Bronchial epithelial cell (primary cell): ENCODE data around the gene CHP1. TPM values are rescaled to one million over a fixed set of nuclear protein-coding genes. Genes with fewer than 3 reads are reported as not detected.
"Not testable (repeated sequence)": the region's sequence is repeated elsewhere in the genome, so short reads cannot be mapped to it uniquely, and the experiment has no call there.

Experiments used
- DNase-seq: peaks from one replicate; pipeline ENCODE4 v3.0.0-alpha.2; 2010; ENCODE audit warnings: low read depth
- FAIRE-seq: peaks from 2 replicates; lab custom pipeline; 2011; peaks lifted over from hg19 to GRCh38; lab: Jason Lieb, UNC
- H3K27me3 ChIP-seq: 2 replicates; pipeline ENCODE4 v1.5.1; 2011; ENCODE audit warnings: low read length; ENCODE audit not compliant: control insufficient read depth, insufficient read depth
- H3K36me3 ChIP-seq: 2 replicates; pipeline ENCODE4 v1.5.1; 2011; ENCODE audit warnings: low read length; ENCODE audit not compliant: control insufficient read depth, insufficient read depth
- H3K4me3 ChIP-seq: 2 replicates; pipeline ENCODE4 v1.5.1; 2011; ENCODE audit warnings: mild to moderate bottlenecking, low read depth, low read length, control low read depth
- total RNA-seq: library from RNA; depleted of rRNA; stranded (reverse); fragments of >200 nt; gene quantifications from 2 replicates; pipeline ENCODE4 v1.2.1, GENCODE V29; 2014
- TF ChIP-seq, protein P1 (sequence below): IDR thresholded peaks from 2 replicates; pipeline ENCODE4 v1.5.1; 2011; ENCODE audit warnings: mild to moderate bottlenecking, moderate library complexity, low read length, control low read depth, inconsistent platforms; ENCODE audit not compliant: insufficient read depth, severe bottlenecking

The CHP1 gene
- total RNA-seq, 1 donor from 2014 or later, result 75.8 TPM

DNA sequence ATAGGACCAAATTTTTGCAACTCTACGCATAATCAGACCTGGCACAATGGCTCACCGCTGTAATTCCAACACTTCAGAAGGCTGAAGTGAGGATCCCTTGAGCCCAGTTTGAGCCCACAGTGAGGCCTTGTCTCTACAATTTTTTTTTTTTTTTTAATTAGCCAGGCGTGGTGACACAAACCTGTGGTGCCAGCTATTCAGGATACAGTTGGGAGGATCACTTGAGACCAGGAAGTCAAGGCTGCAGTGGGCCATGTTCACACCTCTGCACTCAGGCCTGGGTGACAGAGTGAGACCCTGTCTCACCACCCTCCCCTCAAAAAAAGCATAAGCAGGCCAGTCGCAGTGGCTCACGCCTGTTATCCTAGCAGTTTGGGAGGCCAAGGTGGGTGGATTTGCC lies 76.6 kb downstream of the CHP1 start:
- FAIRE-seq, result no peak

GRCh38 chr15:41309226-41309905 lies 78.3 kb downstream of the CHP1 start:
- TF ChIP-seq, protein P1, sequence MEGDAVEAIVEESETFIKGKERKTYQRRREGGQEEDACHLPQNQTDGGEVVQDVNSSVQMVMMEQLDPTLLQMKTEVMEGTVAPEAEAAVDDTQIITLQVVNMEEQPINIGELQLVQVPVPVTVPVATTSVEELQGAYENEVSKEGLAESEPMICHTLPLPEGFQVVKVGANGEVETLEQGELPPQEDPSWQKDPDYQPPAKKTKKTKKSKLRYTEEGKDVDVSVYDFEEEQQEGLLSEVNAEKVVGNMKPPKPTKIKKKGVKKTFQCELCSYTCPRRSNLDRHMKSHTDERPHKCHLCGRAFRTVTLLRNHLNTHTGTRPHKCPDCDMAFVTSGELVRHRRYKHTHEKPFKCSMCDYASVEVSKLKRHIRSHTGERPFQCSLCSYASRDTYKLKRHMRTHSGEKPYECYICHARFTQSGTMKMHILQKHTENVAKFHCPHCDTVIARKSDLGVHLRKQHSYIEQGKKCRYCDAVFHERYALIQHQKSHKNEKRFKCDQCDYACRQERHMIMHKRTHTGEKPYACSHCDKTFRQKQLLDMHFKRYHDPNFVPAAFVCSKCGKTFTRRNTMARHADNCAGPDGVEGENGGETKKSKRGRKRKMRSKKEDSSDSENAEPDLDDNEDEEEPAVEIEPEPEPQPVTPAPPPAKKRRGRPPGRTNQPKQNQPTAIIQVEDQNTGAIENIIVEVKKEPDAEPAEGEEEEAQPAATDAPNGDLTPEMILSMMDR, result no peak
- Histone ChIP-seq H3K36me3 (peaks cover 2% of the 10 kb centered on the region), H3K27me3 (no peaks in the 10 kb centered on the region), H3K4me3 (no peak overlapping the region)
- FAIRE-seq (no peak), DNase-seq (no peak)

More for the DNA sequence above, 76.6 kb downstream of the CHP1 start:
- H3K4me3 ChIP-seq, result no peak overlapping the region
- no peaks in the 10 kb centered on the region for H3K27me3 ChIP-seq
- TF ChIP-seq, protein P1, result no peak
- DNase-seq, result no peak
- H3K36me3 ChIP-seq, result peaks cover 3% of the 10 kb centered on the region

GRCh38 chr15:41320805-41321330 lies 89.8 kb downstream of the CHP1 start:
- H3K4me3 ChIP-seq, FAIRE-seq, DNase-seq, H3K27me3 ChIP-seq, H3K36me3 ChIP-seq: not testable (repeated sequence)

- TF ChIP-seq, protein P1, result no peak
- Histone ChIP-seq H3K4me3 (no peak overlapping the region), H3K27me3 (no peaks in the 10 kb centered on the region), H3K36me3 (no peaks in the 10 kb centered on the region)
- FAIRE-seq (no peak), DNase-seq (no peak)
Measured at GRCh38 chr15:41323611-41324010, 92.5 kb downstream of the CHP1 start.

GRCh38 chr15:41331281-41331680 lies 100.2 kb downstream of the CHP1 start:
- DNase-seq (no peak), FAIRE-seq (no peak)
- TF ChIP-seq, protein P1, result no peak
- Histone ChIP-seq H3K4me3 (no peak overlapping the region), H3K36me3 (no peaks in the 10 kb centered on the region), H3K27me3 (no peaks in the 10 kb centered on the region)

Other genes with a start within 250 kb of the CHP1 start
- gene INO80, start 115.0 kb upstream of the CHP1 start, total RNA-seq, result 18.1 and 23.7 TPM in 2 replicates
- gene EXD1, start 511 bp upstream of the CHP1 start, total RNA-seq, result under 0.01 and 0.13 TPM in 2 replicates
- gene OIP5, start 101.3 kb downstream of the CHP1 start, total RNA-seq, result 0.26 and 0.38 TPM in 2 replicates
- 3.7 and 4.1 TPM in 2 replicates for gene NUSAP1, start 101.6 kb downstream of the CHP1 start, total RNA-seq
- gene NDUFAF1, start 171.2 kb downstream of the CHP1 start, total RNA-seq, result 23.8 and 28.2 TPM in 2 replicates
- gene RTF1, start 185.8 kb downstream of the CHP1 start, total RNA-seq, result 7.6 and 13.8 TPM in 2 replicates